Measurements from ENCODE around the gene CDCA5.

GRCh38 chr11:65132238-65132987 is 48.6 kb upstream of the CDCA5 start:
- no peak for TF ChIP-seq CTCF (IDR thresholded peaks at IDR 0.05)
- TF ChIP-seq POLR2AphosphoS5 (IDR thresholded peaks at IDR 0.05) = no peak
- no peak for TF ChIP-seq POLR2A (IDR thresholded peaks at IDR 0.05)

Data from breast epithelium (tissue), 3 donors.